ENCODE results near the gene AKAP12.

AKAP12 gene, protein sequence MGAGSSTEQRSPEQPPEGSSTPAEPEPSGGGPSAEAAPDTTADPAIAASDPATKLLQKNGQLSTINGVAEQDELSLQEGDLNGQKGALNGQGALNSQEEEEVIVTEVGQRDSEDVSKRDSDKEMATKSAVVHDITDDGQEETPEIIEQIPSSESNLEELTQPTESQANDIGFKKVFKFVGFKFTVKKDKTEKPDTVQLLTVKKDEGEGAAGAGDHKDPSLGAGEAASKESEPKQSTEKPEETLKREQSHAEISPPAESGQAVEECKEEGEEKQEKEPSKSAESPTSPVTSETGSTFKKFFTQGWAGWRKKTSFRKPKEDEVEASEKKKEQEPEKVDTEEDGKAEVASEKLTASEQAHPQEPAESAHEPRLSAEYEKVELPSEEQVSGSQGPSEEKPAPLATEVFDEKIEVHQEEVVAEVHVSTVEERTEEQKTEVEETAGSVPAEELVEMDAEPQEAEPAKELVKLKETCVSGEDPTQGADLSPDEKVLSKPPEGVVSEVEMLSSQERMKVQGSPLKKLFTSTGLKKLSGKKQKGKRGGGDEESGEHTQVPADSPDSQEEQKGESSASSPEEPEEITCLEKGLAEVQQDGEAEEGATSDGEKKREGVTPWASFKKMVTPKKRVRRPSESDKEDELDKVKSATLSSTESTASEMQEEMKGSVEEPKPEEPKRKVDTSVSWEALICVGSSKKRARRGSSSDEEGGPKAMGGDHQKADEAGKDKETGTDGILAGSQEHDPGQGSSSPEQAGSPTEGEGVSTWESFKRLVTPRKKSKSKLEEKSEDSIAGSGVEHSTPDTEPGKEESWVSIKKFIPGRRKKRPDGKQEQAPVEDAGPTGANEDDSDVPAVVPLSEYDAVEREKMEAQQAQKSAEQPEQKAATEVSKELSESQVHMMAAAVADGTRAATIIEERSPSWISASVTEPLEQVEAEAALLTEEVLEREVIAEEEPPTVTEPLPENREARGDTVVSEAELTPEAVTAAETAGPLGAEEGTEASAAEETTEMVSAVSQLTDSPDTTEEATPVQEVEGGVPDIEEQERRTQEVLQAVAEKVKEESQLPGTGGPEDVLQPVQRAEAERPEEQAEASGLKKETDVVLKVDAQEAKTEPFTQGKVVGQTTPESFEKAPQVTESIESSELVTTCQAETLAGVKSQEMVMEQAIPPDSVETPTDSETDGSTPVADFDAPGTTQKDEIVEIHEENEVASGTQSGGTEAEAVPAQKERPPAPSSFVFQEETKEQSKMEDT (N-terminal part only)

DNA sequence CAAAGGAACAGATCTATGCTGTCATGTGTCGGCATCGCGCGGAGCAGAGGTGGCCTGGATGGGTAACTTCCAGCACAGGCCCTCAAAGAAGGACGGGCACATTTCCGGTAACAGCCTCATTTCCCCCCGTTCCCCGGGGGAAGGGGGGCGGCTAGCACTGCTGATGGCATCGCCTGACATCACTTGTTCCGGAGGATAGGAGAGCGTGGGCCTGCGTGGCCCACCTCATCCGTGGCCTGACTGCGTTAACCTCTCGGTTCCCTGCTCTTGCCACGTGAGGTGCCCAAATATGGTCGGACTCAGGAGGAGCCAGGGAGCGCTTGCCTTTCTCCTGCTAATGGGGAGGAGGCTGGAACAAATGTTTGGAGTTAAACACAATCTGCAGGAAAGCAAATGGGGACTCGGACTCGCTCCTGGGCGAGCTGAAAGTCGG is at the start of gene AKAP12:
TSS of gene AKAP12 (plus strand) at position 365 of the 433 bp plus-strand sequence. CDS start 596 bp downstream, outside the sequence.
- peak in 1 of 3 experiments; percentile 67 for DNase-seq

DNA sequence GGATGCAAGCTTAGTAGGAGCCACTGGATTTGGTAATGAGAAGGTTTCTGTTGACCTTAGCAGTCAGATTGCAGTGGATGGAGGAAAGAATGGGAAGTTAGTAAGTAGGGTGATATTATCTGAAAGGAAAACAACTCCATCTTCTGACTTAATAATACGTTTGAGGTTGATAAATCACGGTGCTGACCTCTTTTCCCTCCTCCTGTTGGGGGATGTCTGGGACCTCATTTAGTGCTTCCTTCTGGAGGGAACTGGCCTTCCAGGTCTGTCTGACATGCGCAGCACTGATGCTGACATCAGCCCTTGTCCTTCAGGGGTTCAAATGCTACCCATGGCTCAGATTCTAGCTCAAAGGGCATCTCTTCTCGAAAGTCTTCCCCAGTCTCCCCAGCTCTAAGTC is 48.2 kb upstream of the AKAP12 start:
- peak in 2 of 3 experiments; percentile 82 to 97 for DNase-seq

DNA sequence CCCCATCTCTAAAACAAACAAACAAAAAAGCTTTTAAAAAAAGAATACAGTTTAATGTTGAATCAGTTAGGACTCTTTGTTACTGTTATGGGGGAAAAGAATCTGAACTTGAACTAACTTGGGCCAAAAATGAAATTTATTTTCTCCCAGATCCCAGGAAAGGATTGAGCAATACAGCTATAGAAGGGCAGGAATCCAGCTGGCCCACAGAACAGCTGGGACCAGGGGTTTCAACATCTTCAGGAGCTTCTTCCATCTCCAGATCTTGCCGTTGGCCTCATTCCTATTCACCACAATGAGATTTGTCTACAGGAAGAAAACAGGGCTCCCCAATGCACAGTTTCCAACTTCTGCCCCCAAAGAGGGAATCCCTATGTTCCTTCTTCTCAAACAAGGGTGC is 43.2 kb upstream of the AKAP12 start:
- no peak for DNase-seq

DNA sequence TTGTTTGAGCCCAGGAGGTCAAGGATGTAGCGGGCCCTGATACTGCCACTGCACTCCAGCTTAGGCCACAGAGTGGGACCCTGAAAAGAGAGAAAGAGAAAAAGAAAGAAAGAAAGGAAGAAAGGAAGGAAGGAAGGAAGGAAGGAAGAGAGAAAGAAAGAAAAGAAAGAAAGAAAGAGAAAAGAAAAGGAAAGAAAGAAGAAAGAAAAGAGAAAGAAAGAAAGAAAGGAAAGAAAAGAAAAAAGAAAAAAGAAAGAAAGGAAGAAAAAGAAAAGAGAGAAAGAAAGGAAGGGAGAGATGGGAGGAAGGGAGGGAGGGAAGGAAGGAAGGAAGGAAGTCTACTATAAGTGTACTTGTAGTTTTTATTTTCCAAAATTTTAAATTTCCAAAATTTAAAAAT is 42.2 kb upstream of the AKAP12 start:
- no peak for DNase-seq

DNA sequence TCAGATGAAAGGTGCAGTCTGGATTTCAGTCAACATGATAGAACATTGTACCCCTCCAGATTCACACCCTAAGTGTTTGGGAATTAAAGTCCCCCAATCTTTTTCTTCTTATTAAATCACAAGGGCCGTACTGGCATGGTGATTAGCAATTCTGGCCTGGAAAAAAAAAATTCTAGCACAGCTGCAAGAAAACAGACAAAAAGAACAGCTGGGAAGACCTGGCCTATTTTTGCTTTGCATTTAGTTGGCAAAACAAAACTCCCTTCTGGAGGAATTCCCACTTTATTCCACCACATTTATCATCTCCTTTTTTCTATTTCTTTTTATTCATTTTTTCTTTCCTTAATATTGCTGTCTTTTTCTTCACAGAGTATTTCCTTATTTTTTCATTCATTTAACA is 39.8 kb upstream of the AKAP12 start:
- no peak for DNase-seq

DNA sequence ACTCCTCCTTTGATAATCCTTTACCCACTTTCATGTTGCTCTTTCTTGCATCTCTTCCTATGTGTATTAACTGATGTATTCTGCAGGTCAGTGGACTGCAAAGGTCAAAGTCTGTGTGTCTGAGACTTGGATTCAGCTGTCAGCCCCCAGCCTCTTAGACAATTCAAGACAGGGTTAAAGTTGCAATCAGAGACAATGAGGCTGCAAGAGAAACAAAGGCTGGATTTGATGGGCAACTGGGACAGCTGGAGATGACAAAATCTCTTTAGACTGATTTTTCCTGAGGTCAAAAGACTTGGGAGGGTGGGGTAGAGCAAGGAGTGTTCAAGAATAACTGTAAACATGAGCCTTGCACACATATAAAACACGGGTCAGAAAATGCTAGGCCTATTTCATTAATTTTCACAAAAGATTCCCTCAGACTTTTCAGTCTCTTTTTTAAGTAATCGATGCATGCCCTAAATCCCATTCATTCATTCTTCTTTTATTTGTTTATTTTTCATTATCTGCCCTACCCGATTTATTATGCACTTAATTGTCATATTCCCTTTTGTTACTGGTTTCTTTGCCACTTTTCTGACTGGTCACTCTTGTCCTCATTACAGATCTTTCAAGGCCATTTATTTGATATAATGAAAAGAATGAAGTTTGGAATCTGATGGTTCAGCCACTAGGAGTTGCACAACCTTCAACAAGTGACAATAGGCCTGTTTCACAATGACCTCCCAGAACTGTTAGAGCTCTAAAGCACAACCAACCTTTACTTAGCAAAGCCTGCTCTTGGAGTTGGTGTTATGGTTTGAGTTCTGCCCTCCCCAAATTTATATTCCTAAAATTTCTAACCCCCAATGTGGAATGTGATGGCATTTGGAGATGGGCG is 33.8 kb upstream of the AKAP12 start:
- DNase-seq, result no peak

DNA sequence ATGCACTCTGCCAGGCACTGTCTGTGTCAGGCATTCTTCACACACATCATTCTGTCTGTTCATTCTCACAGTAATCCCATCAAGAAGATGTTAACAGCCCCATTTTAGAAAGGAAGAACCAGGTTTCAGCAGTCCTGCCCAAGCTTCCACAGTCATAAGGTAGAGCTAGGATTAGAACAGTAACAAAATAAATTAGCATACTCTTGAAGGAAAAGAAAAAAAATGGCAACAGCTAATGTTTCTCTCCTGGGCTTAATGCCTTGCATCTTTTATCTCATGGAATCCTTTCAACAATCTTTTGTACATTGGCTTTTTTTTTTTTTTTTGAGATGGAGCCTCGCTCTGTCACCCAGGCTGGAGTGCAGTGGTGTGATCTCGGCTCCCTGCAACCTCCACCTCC is 32.1 kb upstream of the AKAP12 start:
- DNase-seq, result no peak

DNA sequence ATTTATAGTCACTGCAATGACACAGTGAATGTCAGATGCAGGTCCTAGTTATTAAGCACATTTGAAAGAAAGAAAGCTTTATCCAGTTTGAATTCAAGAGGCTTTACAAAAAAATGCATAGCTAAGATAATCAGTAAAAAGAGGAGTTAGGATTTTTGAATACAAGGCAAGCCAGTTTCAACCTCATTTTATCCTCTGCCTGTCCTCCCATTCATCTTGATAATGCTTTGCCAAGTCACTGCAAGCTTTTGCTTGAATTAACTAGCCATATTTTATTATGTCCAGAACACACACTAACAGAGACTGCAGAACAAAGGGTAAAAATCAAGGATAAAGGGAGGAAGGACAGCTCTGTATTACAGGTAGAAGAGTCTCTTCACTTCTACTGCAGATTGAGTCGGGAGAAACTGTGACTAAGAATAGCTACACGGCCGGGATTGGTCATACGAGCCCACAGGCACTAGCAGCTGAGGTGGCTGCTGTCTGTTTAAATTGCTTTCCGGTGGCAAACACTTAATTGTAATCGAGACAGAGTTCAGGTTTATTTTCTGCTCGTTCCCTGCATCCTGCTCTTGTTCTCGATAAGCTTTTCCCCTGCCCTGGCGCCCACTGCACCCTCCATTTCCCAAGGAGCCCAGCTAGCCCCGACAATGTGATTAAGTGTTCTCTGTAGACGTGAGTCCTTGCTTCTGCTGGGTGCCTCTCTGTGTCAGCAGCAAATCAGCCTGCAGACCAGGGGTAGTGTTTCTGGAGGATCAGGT is 30.5 kb upstream of the AKAP12 start:
- peak; percentile 14 to 93 (median 76) for DNase-seq

DNA sequence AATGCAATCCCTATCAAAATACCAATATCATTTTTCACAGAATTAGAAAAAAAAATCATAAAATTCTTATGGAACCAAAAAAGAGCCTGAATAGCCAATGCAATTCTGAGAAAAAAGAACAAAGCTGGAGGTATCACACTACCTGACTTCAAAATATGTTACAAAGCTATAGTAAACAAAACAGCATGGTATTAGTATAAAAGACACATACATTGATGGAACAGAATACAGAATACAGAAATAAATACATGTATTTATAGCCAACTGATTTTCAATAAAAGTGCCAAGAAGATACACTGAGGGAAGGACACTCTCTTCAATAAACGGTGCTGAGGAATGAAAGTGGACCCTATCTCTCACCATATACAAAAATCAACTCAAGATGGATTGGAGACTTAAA is 28.7 kb upstream of the AKAP12 start:
- DNase-seq, result no peak

DNA sequence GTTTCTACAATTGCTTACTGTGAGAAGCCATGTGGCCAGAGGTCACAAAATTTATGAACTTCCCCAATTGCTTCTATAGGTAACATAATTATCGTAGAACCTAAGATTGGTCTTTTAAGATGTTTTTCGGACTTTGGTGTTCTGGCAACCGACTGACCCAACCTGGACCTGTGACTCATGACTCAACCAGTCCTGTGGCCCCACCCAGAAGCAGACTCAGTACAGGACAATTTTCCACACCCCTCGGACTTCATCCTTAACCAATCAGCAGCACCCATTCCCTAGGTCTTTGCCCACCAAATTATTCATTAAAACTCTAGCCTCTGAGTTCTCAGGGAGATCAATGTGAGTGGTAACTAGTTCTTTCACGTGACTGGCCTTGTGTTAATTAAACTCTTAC is 26.4 kb upstream of the AKAP12 start:
- DNase-seq, result no peak

DNA sequence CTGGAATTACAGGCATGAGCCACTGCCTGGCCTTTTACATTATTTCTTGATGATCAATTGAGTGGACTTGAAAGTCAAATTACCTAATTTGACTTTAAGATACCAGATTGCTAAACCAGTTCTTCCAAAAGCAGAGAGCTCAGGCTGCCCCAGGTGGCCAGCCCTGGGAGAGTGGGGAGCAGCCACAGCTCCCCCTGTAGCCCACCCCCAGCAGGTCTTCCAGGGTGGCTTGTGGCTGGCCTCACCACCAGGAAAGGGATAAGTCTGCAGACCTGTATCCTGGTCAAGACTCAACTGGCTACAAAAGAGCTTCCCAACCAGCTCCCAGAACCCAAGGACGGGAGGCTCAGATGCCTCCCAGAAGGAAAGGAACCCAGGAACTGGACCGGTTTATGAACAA is 23.8 kb upstream of the AKAP12 start:
- DNase-seq, result no peak

DNA sequence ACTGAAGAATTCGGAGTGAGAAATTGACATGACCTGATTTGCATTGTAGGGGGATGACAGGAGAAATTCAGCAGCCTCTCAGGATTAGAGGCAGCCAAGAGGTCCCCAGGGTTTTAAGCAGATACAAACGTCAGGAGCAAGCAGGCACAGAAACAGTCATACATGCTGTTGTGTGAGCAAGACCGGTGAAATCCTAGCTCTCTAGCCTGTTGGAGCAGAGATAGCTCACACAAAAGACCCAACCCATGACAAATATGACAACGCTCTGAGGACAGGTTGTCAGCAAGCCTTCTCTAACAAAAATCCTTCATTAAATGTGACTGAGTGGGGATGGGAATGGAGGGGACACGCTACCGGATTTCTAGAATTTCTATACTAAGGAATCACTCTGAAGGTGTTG is 23.0 kb upstream of the AKAP12 start:
- no peak for DNase-seq

DNA sequence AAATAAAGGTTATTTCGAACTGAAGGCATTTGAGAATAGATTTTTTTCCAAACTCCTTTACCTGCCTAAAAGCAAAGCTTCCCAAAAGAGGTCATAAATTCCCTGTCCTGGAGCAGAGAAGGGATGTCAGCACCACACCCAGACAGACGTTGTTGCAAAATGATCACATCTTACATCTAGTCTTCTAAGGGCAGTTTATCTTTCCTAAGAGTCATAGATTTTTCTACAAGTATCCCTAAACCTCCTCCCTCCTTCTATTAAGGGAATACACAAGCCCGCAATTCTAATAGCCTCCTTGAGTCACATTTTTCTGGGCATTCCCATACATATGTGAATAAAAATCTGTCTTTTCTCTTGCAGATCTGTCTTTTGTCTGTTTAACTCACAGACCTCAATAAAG is 20.6 kb upstream of the AKAP12 start:
- no peak for DNase-seq

DNA sequence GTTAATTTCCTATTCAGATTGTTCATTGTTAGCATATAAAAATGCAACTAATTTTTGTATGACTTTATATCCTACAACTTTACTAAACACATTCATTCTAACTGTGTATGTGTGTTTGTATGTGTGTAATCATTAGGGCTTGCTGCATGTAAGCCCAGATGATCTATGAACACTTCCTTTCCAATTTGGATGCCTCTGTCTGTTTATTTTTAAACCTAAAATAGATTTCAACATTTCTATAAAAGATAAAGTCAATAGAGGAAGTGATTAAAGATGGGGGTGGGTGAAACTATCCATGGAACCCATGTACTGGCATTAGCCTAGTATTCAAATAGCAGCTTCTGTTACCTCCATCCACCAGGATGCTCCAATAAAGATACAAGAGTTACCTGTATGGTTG is 15.7 kb upstream of the AKAP12 start:
- no peak for DNase-seq

DNA sequence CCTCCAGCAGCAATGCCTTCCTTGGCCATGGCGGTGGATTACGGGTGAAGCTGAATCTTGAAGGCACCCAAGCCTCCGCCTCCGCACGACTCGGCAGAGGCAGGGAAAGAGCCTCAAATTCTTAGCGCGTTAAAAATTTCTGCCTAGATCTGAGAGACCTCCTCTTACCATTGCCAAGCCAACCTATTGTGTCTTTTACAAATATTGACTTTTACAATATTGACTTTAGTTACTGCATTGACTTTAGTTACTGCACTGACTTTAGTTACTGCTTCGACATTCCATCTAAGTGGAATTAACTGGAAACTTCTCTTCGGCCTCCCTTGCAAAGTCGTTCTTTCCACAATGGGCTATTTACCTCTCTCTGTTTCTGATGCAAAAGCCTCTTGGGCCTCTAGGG is 13.8 kb upstream of the AKAP12 start:
- DNase-seq, result no peak

DNA sequence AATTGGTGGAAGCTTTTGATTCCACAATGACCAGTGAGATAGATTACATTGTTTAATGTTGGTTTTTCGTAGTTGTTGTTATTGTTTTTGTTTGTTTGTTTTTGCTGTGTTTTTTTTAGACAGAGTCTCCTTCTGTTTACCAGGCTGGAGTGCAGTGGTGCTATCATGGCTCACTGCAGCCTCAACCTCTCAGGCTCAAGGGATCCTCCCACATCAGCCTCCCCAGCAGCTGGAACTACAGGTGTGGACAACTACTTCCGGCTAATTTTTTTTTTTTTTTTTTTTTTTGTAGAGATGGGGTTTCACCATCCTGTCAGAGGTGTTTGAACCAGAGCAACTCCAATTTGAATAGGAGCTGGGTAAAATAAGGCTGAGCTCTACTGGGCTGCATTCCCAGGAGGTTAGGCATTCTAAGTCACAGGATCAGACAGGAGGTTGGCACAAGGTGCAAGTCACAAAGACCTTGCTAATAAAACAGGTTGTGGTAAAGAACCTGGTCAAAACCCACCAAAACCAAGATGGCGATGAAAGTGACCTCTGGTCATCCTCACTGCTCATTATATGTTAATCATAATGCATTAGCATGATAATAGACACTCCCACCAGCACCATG is 10.9 kb upstream of the AKAP12 start:
- no peak for DNase-seq

DNA sequence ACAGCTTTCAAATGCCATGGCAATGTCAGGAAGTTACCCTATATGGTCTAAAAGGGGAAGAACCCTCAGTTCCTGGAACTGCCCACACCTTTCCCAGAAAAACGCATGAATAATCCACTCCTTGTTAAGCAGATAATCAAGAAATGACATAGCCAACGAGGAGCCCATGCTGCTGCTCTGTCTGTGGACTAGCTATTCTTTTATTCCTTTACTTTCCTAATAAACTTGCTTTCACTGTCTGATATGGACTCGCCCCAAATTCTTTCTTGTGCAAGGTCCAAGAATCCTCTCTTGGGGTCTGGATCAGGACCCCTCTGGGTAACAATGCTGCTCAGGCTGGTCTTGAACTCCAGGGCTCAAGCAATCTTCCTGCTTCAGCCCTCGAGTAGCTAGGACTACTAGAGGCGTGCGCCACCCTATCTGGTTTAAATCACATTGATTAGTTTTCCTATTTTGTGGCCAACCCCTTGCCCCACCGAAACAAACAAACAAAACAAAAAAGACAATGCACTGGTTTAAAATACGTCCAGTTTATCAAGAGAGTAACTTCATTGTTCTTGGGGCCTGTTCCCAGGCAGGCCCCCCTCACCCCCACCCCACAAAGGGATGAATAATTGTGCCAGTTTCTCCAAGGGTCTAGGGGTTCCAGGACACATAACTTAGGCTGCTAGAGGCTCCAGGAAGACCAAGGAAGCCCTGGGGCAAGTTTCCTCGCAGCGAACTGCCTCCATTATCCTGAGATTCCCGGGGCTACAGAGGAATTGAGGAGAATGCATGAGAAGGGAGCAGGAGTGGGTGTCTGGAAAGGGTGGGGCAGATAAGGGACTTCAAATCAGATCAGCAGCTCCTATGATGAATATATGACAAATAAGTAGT is 10.1 kb upstream of the AKAP12 start:
- DNase-seq, result no peak

DNA sequence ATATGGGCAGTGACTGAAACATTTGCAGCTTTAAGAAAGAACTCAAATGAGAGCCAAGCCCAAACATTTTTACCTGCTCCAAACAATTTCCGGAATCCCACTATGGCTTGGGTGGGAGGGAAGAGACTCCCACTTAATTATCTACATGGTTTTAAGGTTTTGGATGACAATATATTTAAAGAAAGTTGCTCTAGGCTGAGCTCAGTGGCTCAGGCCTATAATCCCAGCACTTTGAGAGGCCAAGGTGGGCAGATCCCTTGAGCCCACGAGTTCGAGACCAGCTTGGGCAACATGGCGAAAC is 9.5 kb upstream of the AKAP12 start:
- no peak for DNase-seq

DNA sequence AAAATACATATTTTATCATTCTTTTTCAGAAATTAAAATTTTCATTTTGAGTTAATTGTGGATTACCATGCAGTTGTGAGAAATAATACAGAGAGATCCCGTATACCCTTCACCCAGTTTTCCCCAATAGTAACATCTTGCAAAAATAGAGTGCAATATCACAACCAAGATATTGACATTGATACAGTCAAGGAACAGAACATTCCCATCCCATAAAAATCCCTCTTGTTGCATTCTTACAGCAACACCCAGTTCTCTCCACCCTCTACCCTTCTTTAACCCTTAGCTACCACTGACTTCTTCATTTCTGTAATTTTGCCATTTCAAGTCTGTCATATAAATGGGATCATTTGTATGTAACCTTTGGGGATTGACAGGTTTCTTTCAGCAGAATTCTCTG is 6.9 kb upstream of the AKAP12 start:
- no peak for DNase-seq

DNA sequence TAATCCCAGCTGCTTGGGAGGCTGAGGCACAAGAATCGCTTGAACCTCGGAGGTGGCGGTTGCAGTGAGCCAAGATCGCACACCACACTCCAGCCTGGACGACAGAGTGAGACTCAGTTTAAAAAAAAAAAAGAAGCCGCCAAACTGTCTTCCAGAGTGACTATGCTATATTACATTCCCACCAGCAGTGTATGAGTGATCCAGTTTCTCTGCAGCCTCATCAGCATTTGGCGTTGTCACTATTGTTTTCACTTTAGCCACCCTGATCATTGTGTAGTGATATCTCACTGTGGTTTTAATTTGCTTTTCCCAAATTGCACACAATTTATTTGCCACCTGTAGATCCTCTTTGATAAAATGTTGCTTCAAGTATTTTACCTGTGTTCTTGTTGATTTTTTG is 6.0 kb upstream of the AKAP12 start:
- no peak for DNase-seq

Measured in NCI-H1417 (cell line).